NCI-H82 treated with DMSO at 0.1 percent for 48 hours (cell line): ENCODE measurements around the gene P3H3.
A peak's percentile ranks its signal among the peaks of the same experiment; 100 is the strongest.

Experiments used
- DNase-seq: peaks from one replicate; lab custom pipeline; 2025; ENCODE audit not compliant: unreplicated experiment; lab: John Stamatoyannopoulos, UW

P3H3 gene

GRCh38 chr12:6826125-6826733, 2.0 kb upstream of the P3H3 start:
- no peak for DNase-seq

GRCh38 chr12:6826734-6827436, 1.3 kb upstream of the P3H3 start:
- no peak for DNase-seq

- peak; percentile 89 for DNase-seq
Observed at GRCh38 chr12:6827437-6827911, 733 bp upstream of the P3H3 start.

- no peak for DNase-seq
Observed at GRCh38 chr12:6828781-6829535, 751 bp downstream of the P3H3 start.

GRCh38 chr12:6829536-6830220, 1.5 kb downstream of the P3H3 start:
- peak; percentile 23 for DNase-seq

GRCh38 chr12:6830286-6830890, 2.2 kb downstream of the P3H3 start:
- DNase-seq = no peak

GRCh38 chr12:6830999-6831398, 2.8 kb downstream of the P3H3 start:
- DNase-seq = no peak

- no peak for DNase-seq
Observed at GRCh38 chr12:6831450-6831995, 3.3 kb downstream of the P3H3 start.

- DNase-seq = no peak
Observed at GRCh38 chr12:6832125-6832524, 3.9 kb downstream of the P3H3 start.

- no peak for DNase-seq
Observed at GRCh38 chr12:6833189-6833890, 5.1 kb downstream of the P3H3 start.

GRCh38 chr12:6834254-6834653, 6.0 kb downstream of the P3H3 start:
- no peak for DNase-seq

- no peak for DNase-seq
Observed at GRCh38 chr12:6834873-6835272, 6.7 kb downstream of the P3H3 start.

- DNase-seq = no peak
Observed at GRCh38 chr12:6836851-6837250, 8.6 kb downstream of the P3H3 start.

GRCh38 chr12:6837370-6838060, 9.3 kb downstream of the P3H3 start:
- DNase-seq = no peak

- DNase-seq = no peak
Observed at GRCh38 chr12:6838854-6839253, 10.6 kb downstream of the P3H3 start.

GRCh38 chr12:6839482-6840201, 11.4 kb downstream of the P3H3 start:
- peak; percentile 99 for DNase-seq

GRCh38 chr12:6840330-6840729, 12.1 kb downstream of the P3H3 start:
- DNase-seq = peak; percentile 100

GRCh38 chr12:6840761-6841515, 12.7 kb downstream of the P3H3 start, which contains the start of gene GNB3:
Gene GNB3, plus strand, starts transcription at chr12:6840925. Its CDS starts 363 bp downstream, at chr12:6841288.
- DNase-seq = peak; percentile 18
